ENCODE data around the gene TUBB6. TPM values are rescaled to one million over a fixed set of nuclear protein-coding genes. Genes with fewer than 3 reads are reported as not detected.

The TUBB6 gene
- total and polyA plus RNA-seq, 2 donors from 2014 or later: 25.9 to 98.9 TPM

DNA sequence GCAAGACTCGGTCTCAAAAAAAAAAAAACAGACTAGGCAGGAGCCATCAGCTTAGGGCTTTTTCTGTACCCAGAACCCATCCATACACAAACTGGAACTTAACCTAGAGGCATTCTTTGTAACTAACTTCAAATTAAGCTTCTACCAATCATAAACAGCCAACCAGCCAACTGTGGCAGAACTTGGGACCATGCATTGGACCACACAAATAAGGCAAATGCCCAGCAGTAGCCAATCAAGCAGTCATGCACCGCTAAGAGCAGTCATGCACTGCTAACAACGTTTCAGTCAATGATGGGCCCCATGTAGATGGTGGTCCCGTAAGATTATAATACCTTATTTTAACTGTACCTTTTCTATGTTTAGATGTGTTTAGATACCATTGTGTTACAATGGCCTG lies 22.7 kb downstream of the TUBB6 start:
- FAIRE-seq (no peak), DNase-seq (peak in 3 of 5 donors; percentile 44 to 62 (median 62))
- Histone ChIP-seq H3K36me3 (ENCODE audit: control insufficient read depth in 2 of 3, insufficient read depth in 3 of 3, low read length in 3 of 3) (peaks cover 6 to 37% (median 35%) of the 10 kb centered on the region in 3 donors), H3K27me3 (ENCODE audit: control insufficient read depth, insufficient read depth, low read length) (no peaks in the 10 kb centered on the region), H3K9ac (ENCODE audit: low read length in 3 of 3) (no peak overlapping the region), H3K4me3 (ENCODE audit: low read length in 3 of 3) (no peak overlapping the region), H3K27ac (ENCODE audit: low read depth in 2 of 2, low read length in 2 of 2) (no peak overlapping the region), H3K4me1 (ENCODE audit: control insufficient read depth in 2 of 3, insufficient read depth in 2 of 3, low read depth in 1 of 3, low read length in 3 of 3) (peaks cover 0 to 7% (median 5%) of the 10 kb centered on the region in 3 donors), H3K9me3 (ENCODE audit: control insufficient read depth in 2 of 3, insufficient read depth in 1 of 3, low read length in 3 of 3) (no peaks in the 10 kb centered on the region)
- intact Hi-C loops (cut with DNase I): no loop called here
- TF ChIP-seq, protein P1, sequence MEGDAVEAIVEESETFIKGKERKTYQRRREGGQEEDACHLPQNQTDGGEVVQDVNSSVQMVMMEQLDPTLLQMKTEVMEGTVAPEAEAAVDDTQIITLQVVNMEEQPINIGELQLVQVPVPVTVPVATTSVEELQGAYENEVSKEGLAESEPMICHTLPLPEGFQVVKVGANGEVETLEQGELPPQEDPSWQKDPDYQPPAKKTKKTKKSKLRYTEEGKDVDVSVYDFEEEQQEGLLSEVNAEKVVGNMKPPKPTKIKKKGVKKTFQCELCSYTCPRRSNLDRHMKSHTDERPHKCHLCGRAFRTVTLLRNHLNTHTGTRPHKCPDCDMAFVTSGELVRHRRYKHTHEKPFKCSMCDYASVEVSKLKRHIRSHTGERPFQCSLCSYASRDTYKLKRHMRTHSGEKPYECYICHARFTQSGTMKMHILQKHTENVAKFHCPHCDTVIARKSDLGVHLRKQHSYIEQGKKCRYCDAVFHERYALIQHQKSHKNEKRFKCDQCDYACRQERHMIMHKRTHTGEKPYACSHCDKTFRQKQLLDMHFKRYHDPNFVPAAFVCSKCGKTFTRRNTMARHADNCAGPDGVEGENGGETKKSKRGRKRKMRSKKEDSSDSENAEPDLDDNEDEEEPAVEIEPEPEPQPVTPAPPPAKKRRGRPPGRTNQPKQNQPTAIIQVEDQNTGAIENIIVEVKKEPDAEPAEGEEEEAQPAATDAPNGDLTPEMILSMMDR (IDR thresholded peaks at IDR 0.05; ENCODE audit: borderline replicate concordance, extremely low read depth, insufficient read depth): no peak

DNA sequence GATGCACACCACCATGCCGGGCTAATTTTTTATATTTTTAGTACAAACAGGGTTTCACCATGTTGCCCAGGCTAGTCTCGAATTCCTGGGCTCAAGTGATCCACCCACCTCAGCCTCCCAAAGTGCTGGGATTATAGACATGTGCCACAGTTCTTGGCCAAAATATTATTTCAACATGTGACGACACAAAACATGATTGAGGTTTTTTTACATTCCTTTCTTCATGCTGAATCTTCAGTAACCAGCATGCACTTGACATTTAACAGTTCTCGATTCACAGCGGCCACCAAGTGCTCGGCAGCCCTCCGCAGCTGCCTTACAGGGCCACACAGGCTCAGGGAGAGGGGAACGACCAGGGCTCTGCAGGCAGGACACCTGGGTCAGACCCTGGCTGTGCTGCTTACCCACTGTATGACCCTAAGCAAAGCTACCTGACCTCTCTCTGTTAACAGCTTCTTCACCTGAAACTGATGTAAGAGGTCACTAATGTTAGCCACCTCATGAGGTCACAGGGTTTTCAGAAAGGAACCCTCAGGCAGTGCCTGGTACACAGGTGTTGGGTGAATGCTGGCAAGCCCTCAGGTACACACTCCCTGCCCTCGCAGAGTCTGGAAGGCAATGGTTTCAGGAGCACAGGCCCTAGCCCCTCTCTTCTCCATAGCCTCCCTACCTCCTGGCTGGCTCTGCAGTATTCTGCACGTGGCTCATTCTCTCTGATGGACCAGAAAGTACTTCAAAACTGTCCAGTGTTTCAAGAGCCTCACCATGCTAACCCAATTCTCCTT lies 25.7 kb downstream of the TUBB6 start:
- peaks cover 0 to 12% (median 8%) of the 10 kb centered on the region in 3 donors for H3K4me1 ChIP-seq (ENCODE audit: control insufficient read depth in 2 of 3, insufficient read depth in 2 of 3, low read depth in 1 of 3, low read length in 3 of 3)
- no peak overlapping the region for H3K9ac ChIP-seq (ENCODE audit: low read length in 3 of 3)
- FAIRE-seq: no peak
- DNase-seq: no peak
- H3K4me3 ChIP-seq (ENCODE audit: low read length in 3 of 3): no peak overlapping the region
- no peak overlapping the region for H3K27ac ChIP-seq (ENCODE audit: low read depth in 2 of 2, low read length in 2 of 2)
- TF ChIP-seq, protein P1 (IDR thresholded peaks at IDR 0.05; ENCODE audit: borderline replicate concordance, extremely low read depth, insufficient read depth): no peak
- H3K9me3 ChIP-seq (ENCODE audit: control insufficient read depth in 2 of 3, insufficient read depth in 1 of 3, low read length in 3 of 3): no peaks in the 10 kb centered on the region
- intact Hi-C loops (cut with DNase I): no loop called here
- H3K27me3 ChIP-seq (ENCODE audit: control insufficient read depth, insufficient read depth, low read length): no peaks in the 10 kb centered on the region
- H3K36me3 ChIP-seq (ENCODE audit: control insufficient read depth in 2 of 3, insufficient read depth in 3 of 3, low read length in 3 of 3): peaks cover 4 to 39% (median 19%) of the 10 kb centered on the region in 3 donors

DNA sequence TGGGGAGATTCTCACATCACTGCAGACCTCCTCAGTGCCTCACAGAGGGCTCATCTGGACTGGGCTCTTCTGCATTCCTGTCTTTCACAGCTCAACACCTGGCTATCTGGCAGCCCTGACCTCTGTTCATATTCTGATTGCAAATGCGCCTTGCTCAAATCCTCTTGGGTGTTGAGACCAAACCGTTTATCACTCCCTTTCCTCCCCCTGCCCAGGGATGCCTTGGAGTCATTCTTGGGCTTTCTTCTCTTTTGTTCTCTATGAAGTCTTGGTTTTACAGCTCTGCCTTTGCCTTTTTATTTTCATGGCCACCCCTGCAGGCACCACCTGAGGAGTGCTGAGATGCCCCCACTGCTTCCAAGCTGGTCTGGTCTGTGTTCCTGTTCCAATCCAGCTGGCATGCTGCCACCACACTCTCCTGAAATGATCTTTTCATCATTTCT lies 26.3 kb downstream of the TUBB6 start:
- Histone ChIP-seq H3K36me3 (ENCODE audit: control insufficient read depth in 2 of 3, insufficient read depth in 3 of 3, low read length in 3 of 3) (peaks cover 4 to 32% (median 15%) of the 10 kb centered on the region in 3 donors), H3K27me3 (ENCODE audit: control insufficient read depth, insufficient read depth, low read length) (no peaks in the 10 kb centered on the region), H3K4me3 (ENCODE audit: low read length in 3 of 3) (no peak overlapping the region), H3K27ac (ENCODE audit: low read depth in 2 of 2, low read length in 2 of 2) (no peak overlapping the region), H3K4me1 (ENCODE audit: control insufficient read depth in 2 of 3, insufficient read depth in 2 of 3, low read depth in 1 of 3, low read length in 3 of 3) (peaks cover 0 to 12% (median 8%) of the 10 kb centered on the region in 3 donors), H3K9ac (ENCODE audit: low read length in 3 of 3) (no peak overlapping the region), H3K9me3 (ENCODE audit: control insufficient read depth in 2 of 3, insufficient read depth in 1 of 3, low read length in 3 of 3) (no peaks in the 10 kb centered on the region)
- intact Hi-C loops (cut with DNase I): no loop called here
- TF ChIP-seq, protein P1 (IDR thresholded peaks at IDR 0.05; ENCODE audit: borderline replicate concordance, extremely low read depth, insufficient read depth): no peak
- FAIRE-seq (no peak), DNase-seq (no peak)
